K562 (cell line): ENCODE measurements around the gene ARMC6. TPM values are rescaled to one million over a fixed set of nuclear protein-coding genes. Genes with fewer than 3 reads are reported as not detected.

Source experiments
- ARID2 ChIP-seq: fragments of 450-650 bp; IDR thresholded peaks from 2 replicates; pipeline ENCODE4 v1.6.1; 2017; ENCODE audit warnings: antibody characterized with exemption, mild to moderate bottlenecking
- ATF3 ChIP-seq, 2 experiments: fragments of 450-650 bp in 1 of 2; sonication (generic) in 1 of 2; formaldehyde crosslinking in 1 of 2; IDR thresholded peaks in 1 of 2; conservative IDR thresholded peaks in 1 of 2; 2 replicates each; pipeline versions ENCODE4 v1.6.1 to v1.8.1; 2016 to 2023; ENCODE audit warnings: mild to moderate bottlenecking in 2 of 2, moderate library complexity in 2 of 2, inconsistent platforms in 1 of 2, missing genetic modification reagents in 1 of 2
- ATF6 ChIP-seq: sonication (generic); formaldehyde crosslinking; IDR thresholded peaks from 2 replicates; pipeline ENCODE4 v1.4.0; 2020; ENCODE audit warnings: mild to moderate bottlenecking, missing genetic modification reagents
- CHD2 ChIP-seq: IDR thresholded peaks from 2 replicates; pipeline ENCODE4 v1.6.1; 2011; ENCODE audit warnings: low read depth, low read length
- FOSL1 ChIP-seq: fragments of 200-800 bp; sonication (Bioruptor generic); conservative IDR thresholded peaks from 2 replicates; pipeline ENCODE4 v1.6.1; 2016; ENCODE audit warnings: missing genetic modification characterization, missing compliant biosample characterization
- FOXJ2 ChIP-seq: fragments of 200-800 bp; sonication (Bioruptor generic); IDR thresholded peaks from 2 replicates; pipeline ENCODE4 v1.6.1; 2016; ENCODE audit warnings: missing genetic modification characterization, missing compliant biosample characterization
- GABPA ChIP-seq: fragments of 200-800 bp; sonication (Bioruptor generic); conservative IDR thresholded peaks from 2 replicates; pipeline ENCODE4 v1.6.1; 2016; ENCODE audit warnings: low read depth, missing genetic modification characterization, missing compliant biosample characterization
- HES1 ChIP-seq: fragments of 450-650 bp; IDR thresholded peaks from 2 replicates; pipeline ENCODE4 v1.6.1; 2016; ENCODE audit warnings: low read depth, mild to moderate bottlenecking, moderate library complexity
- HINFP ChIP-seq: fragments of 450-650 bp; conservative IDR thresholded peaks from 2 replicates; pipeline ENCODE4 v1.6.1; 2016; ENCODE audit warnings: missing genetic modification characterization, low read depth, mild to moderate bottlenecking, control low read depth, missing compliant biosample characterization
- MAZ ChIP-seq, 2 experiments: fragments of 450-650 bp in 1 of 2; sonication (generic) in 1 of 2; formaldehyde crosslinking; IDR thresholded peaks in 1 of 2; conservative IDR thresholded peaks in 1 of 2; 2 replicates each; pipeline versions ENCODE4 v1.4.0 to v1.5.0; 2020; ENCODE audit warnings: mild to moderate bottlenecking in 1 of 2, missing genetic modification reagents in 1 of 2
- MEF2A ChIP-seq: IDR thresholded peaks from 2 replicates; pipeline ENCODE4 v1.6.1; 2011; ENCODE audit warnings: low read depth, mild to moderate bottlenecking, low read length, moderate library complexity; ENCODE audit not compliant: control insufficient read depth
- RAD21 ChIP-seq, 2 experiments: fragments of 250-450 bp in 1 of 2; fragments of 450-650 bp in 1 of 2; sonication (Bioruptor Pico) in 1 of 2; formaldehyde crosslinking in 1 of 2; IDR thresholded peaks in 1 of 2; conservative IDR thresholded peaks in 1 of 2; 2 replicates each; pipeline versions ENCODE4 v1.4.0 to v1.8.0; 2020 to 2022; ENCODE audit warnings: mild to moderate bottlenecking in 2 of 2, moderate library complexity in 1 of 2
- RAD51 ChIP-seq: fragments of 450-650 bp; IDR thresholded peaks from 2 replicates; pipeline ENCODE4 v1.7.1; 2016; ENCODE audit warnings: low read depth, mild to moderate bottlenecking, borderline replicate concordance
- SIN3B ChIP-seq: fragments of 450-650 bp; IDR thresholded peaks from 2 replicates; pipeline ENCODE4 v1.6.1; 2017; ENCODE audit warnings: low read depth, mild to moderate bottlenecking, moderate library complexity
- SMARCA4 ChIP-seq: fragments of 450-650 bp; IDR thresholded peaks from 2 replicates; pipeline ENCODE4 v1.6.1; 2016
- SMC3 ChIP-seq: conservative IDR thresholded peaks from 2 replicates; pipeline ENCODE4 v1.6.1; 2011; ENCODE audit warnings: low read depth, low read length, improper control_type of control experiment; ENCODE audit not compliant: insufficient read depth
- SNIP1 ChIP-seq: fragments of 450-650 bp; IDR thresholded peaks from 2 replicates; pipeline ENCODE4 v1.7.1; 2017; ENCODE audit warnings: low read depth, mild to moderate bottlenecking
- TBP ChIP-seq: optimal IDR thresholded peaks from 2 replicates; pipeline ENCODE3; 2011; ENCODE audit warnings: low read depth, low read length, improper control_type of control experiment
- TEAD2 ChIP-seq: fragments of 450-650 bp; IDR thresholded peaks from 2 replicates; pipeline ENCODE4 v1.6.1; 2016; ENCODE audit warnings: missing genetic modification characterization, control low read depth, missing compliant biosample characterization
- TEAD4 ChIP-seq, 2 experiments: sonication (generic) in 1 of 2; formaldehyde crosslinking in 1 of 2; IDR thresholded peaks; 2 replicates each; pipeline versions ENCODE4 v1.6.1 to v1.8.0; 2012 to 2022; ENCODE audit warnings: borderline replicate concordance in 1 of 2, inconsistent platforms in 1 of 2, low read length in 1 of 2, mild to moderate bottlenecking in 1 of 2, missing genetic modification reagents in 1 of 2
- ZNF212 ChIP-seq: fragments of 450-650 bp; formaldehyde crosslinking; IDR thresholded peaks from 2 replicates; pipeline ENCODE4 v1.4.0; 2020; ENCODE audit warnings: mild to moderate bottlenecking
- ZNF408 ChIP-seq: fragments of 250-450 bp; sonication (Bioruptor Pico); IDR thresholded peaks from 2 replicates; pipeline ENCODE4 v1.4.0; 2020; ENCODE audit warnings: low read depth, mild to moderate bottlenecking, moderate library complexity
- polyA plus RNA-seq, 8 experiments: library from polyadenylated mRNA; depleted of rRNA in 4 of 8; stranded (reverse) in 5 of 8; unstranded in 3 of 8; fragments of >200 nt; fragmentation: Nextera tagmentation in 2 of 8; fragmentation: Illumina TruSeq in 1 of 8; extraction: Ambion mirVana in 2 of 8; extraction: Trizol in 1 of 8; gene quantifications; 2 replicates each; pipeline versions ENCODE4 v1.2.1 to v1.2.3, GENCODE V29; 2011 to 2014; ENCODE audit warnings: inconsistent platforms in 1 of 8, missing spikeins in 1 of 8
- total RNA-seq, 7 experiments: library from RNA; depleted of rRNA in 6 of 7; stranded (reverse); fragments of >200 nt in 6 of 7; fragmentation: Illumina TruSeq in 2 of 7; extraction: Trizol in 2 of 7; gene quantifications; 2 replicates each; pipeline versions ENCODE4 v1.2.1 to v1.2.3, GENCODE V29; 2011 to 2021; ENCODE audit warnings: low replicate concordance in 1 of 7

ARMC6 gene
- total and polyA plus RNA-seq, 9 of the 15 experiments (the other 6 are each of a cell fraction or from before 2014, with no cell fraction given): 2.1 to 93.4 (median 63.6) TPM

GRCh38 chr19:19033426-19034203 lies at the start of gene ARMC6, which contains the start of gene SUGP2 (continued):
- TF ChIP-seq RAD21 (CRISPR knock-in tag; conservative IDR thresholded peaks at IDR 0.05 in 1 of 2, IDR thresholded peaks at IDR 0.05 in 1 of 2) (no peak), MAZ (CRISPR knock-in tag; conservative IDR thresholded peaks at IDR 0.05 in 1 of 2, IDR thresholded peaks at IDR 0.05 in 1 of 2) (peak; percentile 52 to 61), TEAD4 (IDR thresholded peaks at IDR 0.05; ENCODE audit: low read length) (peak; percentile 35), TEAD4 (CRISPR knock-in tag; IDR thresholded peaks at IDR 0.05; ENCODE audit: borderline replicate concordance) (no peak), MEF2A (no peak), FOXJ2 (tag) (no peak), HINFP (tag) (peak; percentile 86), ATF3 (IDR thresholded peaks at IDR 0.05) (no peak), ATF3 (CRISPR knock-in tag; conservative IDR thresholded peaks at IDR 0.05) (0 out of 2 replicates have a peak, but pooled peaks have one; percentile 39), SMARCA4 (no peak), ZNF212 (CRISPR knock-in tag) (no peak), ATF6 (CRISPR knock-in tag) (peak; percentile 78; the same call in 1 of the 2 replicates), TBP (peak; percentile 46), FOSL1 (tag) (no peak), CHD2 (peak; percentile 40), SNIP1 (no peak), RAD51 (peak; percentile 17; the same call in 1 of the 2 replicates), SIN3B (peak; percentile 51; the same call in 1 of the 2 replicates), SMC3 (0 out of 2 replicates have a peak, but pooled peaks have one; percentile 4), GABPA (tag) (peak; percentile 55), HES1 (no peak), TEAD2 (tag) (no peak), ZNF408 (no peak), ARID2 (no peak)
